Measurements from ENCODE around the gene DENND2A.
A peak's percentile ranks its signal among the peaks of the same experiment; 100 is the strongest.
"Not testable (repeated sequence)": the region's sequence is repeated elsewhere in the genome, so short reads cannot be mapped to it uniquely, and the experiment has no call there.

The DENND2A gene

GRCh38 chr7:140506788-140507464, 133.7 kb downstream of the DENND2A start:
- no peak for DNase-seq (ENCODE audit: low spot score)

- DNase-seq (ENCODE audit: low spot score), result no peak
Measured at GRCh38 chr7:140501966-140502365, 138.6 kb downstream of the DENND2A start.

GRCh38 chr7:140497807-140498206, 142.8 kb downstream of the DENND2A start:
- DNase-seq (ENCODE audit: low spot score), result not testable (repeated sequence)

- no peak for DNase-seq (ENCODE audit: low spot score)
Measured at GRCh38 chr7:140497241-140497769, 143.3 kb downstream of the DENND2A start.

GRCh38 chr7:140495514-140496097, 145.0 kb downstream of the DENND2A start:
- no peak for DNase-seq (ENCODE audit: low spot score)

GRCh38 chr7:140494867-140495266, 145.7 kb downstream of the DENND2A start:
- no peak for DNase-seq (ENCODE audit: low spot score)

- DNase-seq (ENCODE audit: low spot score), result no peak
Measured at GRCh38 chr7:140489026-140489359, 151.6 kb downstream of the DENND2A start.

GRCh38 chr7:140485500-140486265, 154.9 kb downstream of the DENND2A start:
- DNase-seq (ENCODE audit: low spot score), result no peak

- DNase-seq (ENCODE audit: low spot score), result no peak
Measured at GRCh38 chr7:140484951-140485499, 155.6 kb downstream of the DENND2A start.

- DNase-seq (ENCODE audit: low spot score), result no peak
Measured at GRCh38 chr7:140484479-140484878, 156.1 kb downstream of the DENND2A start.

GRCh38 chr7:140479739-140480084, 160.9 kb downstream of the DENND2A start:
- no peak for DNase-seq (ENCODE audit: low spot score)

- peak; percentile 96 for DNase-seq (ENCODE audit: low spot score)
Measured at GRCh38 chr7:140479062-140479738, 161.4 kb downstream of the DENND2A start, which contains the start of gene MKRN1. MKRN1 (minus strand) TSS chr7:140479505; CDS start chr7:140479344, 161 bp downstream.

- DNase-seq (ENCODE audit: low spot score), result peak; percentile 69
Measured at GRCh38 chr7:140478246-140479061, 162.2 kb downstream of the DENND2A start.

GRCh38 chr7:140476698-140477261, 163.8 kb downstream of the DENND2A start:
- DNase-seq (ENCODE audit: low spot score), result no peak

GRCh38 chr7:140475747-140476333, 164.8 kb downstream of the DENND2A start:
- peak; percentile 53 for DNase-seq (ENCODE audit: low spot score)

Measured in germinal center (tissue), 1 donor.